GM21723 (cell line): Measurements from ENCODE around the gene ANKRD33B.
"Not testable (repeated sequence)": the region's sequence is repeated elsewhere in the genome, so short reads cannot be mapped to it uniquely, and the experiment has no call there.

Source experiments
- ATAC-seq: cut with Tn5 transposase; IDR thresholded peaks from one replicate; pipeline ENCODE4 v1.9.1; 2021; ENCODE audit warnings: mild to moderate bottlenecking, moderate library complexity; ENCODE audit not compliant: unreplicated experiment

ANKRD33B gene

GRCh38 chr5:10632110-10632761 lies 68.4 kb downstream of the ANKRD33B start:
- peak; percentile 51 for ATAC-seq

- ATAC-seq = no peak
Measured at GRCh38 chr5:10633271-10634049, 69.6 kb downstream of the ANKRD33B start.

DNA sequence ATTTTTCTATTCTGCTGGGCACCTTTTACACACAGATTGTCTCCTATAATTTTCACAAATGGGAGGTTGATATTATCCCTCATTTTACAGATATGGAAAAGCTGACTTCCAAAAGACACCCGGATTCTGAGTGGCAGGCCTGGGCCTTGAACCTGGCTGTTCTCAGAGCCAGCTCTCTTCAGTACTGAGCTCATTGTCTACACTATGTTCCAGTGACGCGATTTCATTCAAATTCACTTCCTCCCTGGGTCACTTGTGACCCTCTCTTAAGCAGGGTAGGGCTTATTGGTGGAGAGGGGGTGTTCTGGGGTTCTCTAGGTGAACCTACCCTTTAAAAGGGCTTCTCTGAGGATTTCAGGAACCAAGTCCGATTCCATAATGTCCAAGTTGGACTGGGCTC lies 70.2 kb downstream of the ANKRD33B start:
- no peak for ATAC-seq

DNA sequence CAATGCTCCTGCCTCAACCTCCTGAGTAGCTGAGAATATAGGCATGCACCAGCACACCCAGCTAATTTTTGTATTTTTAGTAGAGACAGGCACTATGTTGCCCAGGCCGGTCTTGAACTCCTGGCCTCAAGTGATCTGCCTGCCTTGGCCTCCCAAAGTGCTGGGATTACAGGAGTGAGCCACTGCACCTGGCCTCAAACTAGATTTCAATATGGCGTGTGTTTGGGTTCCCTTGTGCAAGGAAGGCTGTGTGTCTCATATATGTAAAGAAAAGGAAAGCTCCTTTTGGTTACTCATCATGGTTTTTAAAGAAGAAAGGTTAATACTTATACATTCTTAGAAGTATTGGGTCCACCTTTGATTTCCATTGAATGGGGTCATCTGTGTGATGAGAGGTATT lies 70.7 kb downstream of the ANKRD33B start:
- no peak for ATAC-seq

DNA sequence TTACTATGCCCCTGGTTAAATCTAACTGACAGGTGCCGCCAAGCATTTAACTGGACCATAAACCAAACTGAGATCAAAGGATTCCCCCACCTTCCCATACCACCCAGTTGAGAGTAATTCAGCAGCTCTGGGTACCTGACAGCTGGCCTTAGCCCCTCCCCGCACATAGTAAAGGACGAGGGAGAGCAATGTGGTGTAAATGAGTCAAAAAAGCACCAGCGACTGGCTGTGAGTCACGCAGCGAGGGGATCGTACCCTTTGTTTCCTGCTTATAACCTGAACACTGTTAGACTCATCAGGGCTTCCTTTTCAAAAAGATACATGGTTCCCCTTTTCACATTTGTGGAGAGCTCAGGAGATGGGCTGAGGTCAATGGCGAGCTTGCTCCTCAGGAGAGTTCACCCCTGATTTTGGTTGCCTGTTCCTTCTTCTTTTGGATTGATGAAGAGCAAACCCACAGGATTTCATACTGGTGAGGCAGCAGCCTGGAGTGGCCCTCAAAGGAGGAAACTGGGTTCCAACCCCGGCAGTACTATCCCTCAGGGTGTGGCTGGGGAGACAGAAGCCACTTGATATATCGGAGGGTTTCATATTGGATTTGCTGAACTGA lies 71.5 kb downstream of the ANKRD33B start:
- peak; percentile 60 for ATAC-seq

DNA sequence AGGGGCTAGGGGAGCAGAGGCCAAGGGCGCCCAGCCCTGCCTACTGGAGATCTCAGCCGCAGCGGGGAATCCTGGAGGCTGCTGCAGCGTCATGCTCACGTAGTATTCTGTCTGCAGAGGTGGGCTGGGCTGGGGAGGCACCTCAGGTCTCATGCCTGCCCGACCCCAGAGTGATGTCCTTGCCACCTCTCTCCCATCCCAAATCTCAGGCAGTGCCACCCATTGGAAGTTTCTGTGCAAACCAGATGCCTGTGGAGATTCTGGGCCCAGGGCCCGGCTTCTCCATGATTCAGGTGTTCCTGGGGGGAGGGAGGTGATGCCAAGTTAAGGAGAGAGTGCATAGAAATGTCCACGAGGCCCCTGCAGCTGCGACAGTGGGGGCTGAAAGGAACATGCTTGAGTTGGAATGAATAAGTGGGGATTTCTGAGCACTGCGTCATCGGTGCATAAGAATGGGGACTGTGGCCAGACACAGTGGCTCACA lies 72.0 kb downstream of the ANKRD33B start:
- ATAC-seq = no peak

DNA sequence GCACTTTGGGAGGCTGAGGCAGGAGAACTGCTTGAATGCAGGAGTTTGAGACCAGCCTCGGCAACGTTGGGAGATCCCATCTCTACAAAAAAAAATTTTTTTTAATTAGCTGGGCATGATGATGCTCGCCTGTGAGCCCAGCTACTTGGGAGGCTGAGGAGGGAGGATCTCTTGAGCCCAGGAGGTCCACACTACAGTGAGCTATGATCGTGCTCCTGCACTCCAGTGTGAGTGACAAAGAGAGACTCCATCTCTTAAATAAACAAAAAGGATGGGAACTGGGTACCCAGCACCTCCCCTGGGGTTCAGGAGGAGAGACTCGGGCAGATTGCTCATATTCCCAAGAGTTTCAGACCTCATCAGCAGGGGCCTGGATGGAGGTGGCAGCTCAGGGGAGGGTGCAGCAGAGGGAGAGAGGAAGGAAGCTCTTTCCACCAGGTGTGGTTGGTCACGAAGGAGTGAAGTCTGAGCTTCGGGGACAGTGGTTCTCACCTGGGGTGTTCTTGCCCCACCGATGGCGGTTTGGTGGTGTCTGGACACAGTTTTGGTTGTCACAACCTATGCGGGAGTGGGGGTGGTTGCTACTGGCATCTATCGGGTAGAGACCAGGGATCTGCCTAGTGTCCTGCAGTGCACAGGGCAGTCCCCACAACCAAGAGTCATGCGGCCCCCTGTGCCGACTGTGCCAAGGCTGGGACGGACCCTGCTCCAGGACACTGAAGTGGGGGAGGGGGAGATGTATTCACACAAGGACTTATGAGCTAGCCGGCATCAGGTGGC lies 72.7 kb downstream of the ANKRD33B start:
- ATAC-seq = no peak

- no peak for ATAC-seq
Measured at GRCh38 chr5:10637944-10638343, 74.1 kb downstream of the ANKRD33B start.

DNA sequence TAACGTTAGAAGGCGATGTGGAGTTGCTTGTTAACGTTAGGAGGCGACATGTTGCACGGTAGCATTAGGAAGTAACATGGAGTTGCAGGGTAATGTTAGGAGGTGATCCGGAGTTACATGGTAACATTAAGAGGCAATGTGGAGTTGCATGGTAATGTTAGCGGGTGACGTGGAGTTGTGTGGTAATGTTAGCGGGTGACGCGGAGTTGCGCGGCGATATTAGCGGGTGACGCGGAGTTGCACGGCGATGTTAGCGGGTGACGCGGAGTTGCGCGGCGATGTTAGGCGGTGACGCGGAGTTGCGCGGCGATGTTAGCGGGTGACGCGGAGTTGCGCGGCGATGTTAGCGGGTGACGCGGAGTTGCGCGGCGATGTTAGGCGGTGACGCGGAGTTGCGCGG lies 74.9 kb downstream of the ANKRD33B start:
- ATAC-seq = not testable (repeated sequence)

DNA sequence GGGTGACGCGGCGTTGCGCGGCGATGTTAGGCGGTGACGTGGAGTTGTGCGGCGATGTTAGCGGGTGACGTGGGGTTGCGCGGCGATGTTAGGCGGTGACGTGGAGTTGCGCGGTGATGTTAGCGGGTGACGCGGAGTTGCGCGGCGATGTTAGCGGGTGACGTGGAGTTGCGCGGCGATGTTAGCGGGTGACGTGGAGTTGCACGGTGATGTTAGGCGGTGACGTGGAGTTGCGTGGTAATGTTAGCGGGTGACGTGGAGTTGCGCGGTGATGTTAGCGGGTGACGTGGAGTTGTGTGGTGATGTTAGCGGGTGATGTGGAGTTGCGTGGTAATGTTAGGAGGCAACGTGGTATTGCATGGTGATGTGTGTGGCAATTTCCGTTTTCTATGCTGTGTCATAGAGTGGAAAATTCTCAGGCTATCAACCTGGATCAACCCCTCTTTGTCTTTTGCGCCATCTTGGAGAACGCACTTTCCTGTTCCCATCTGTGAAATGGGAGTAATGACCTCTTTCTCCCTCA lies 76.0 kb downstream of the ANKRD33B start:
- ATAC-seq = no peak

GRCh38 chr5:10642367-10642766 lies 78.5 kb downstream of the ANKRD33B start:
- no peak for ATAC-seq

GRCh38 chr5:10644192-10644591 lies 80.3 kb downstream of the ANKRD33B start:
- ATAC-seq = no peak

DNA sequence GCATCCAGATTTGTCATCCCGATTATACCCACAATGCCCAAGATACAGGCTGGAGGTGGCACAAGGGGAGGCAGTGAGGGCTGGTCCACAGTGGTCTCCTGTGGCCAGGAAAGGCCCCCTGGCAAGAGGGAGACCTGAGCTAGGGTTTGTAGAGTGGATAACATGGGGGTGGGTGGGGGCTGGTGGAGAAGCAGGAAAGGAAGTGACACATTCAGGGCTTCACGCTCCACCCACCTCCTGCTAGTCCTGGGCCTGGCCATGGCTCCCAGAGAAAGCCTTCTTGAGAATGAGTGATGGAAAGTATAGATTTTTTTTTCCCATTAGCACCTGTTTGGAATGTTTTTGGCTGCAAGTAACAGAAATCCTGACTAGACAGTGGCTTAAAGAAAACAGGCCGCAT lies 81.3 kb downstream of the ANKRD33B start:
- no peak for ATAC-seq

DNA sequence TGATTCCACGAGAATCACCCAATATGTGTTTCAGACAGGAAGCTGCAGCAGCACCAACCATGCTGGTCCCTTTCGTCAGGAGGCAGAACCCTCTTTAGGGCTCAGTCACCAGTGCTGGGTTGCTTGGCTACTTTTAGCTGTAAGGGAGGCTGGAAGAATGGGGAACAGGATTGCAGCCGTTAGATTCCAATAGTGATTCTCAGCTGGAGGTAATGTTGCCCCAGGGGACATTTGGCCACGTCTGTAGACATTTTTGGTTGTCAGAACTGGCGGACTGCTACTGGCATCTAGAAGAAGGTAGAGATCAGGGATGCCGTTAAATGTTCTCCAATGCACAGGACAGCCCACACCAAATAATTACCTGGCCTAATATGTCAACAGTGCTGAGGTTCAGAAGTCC lies 81.8 kb downstream of the ANKRD33B start:
- no peak for ATAC-seq

- ATAC-seq = no peak
Measured at GRCh38 chr5:10647640-10648039, 83.8 kb downstream of the ANKRD33B start.

DNA sequence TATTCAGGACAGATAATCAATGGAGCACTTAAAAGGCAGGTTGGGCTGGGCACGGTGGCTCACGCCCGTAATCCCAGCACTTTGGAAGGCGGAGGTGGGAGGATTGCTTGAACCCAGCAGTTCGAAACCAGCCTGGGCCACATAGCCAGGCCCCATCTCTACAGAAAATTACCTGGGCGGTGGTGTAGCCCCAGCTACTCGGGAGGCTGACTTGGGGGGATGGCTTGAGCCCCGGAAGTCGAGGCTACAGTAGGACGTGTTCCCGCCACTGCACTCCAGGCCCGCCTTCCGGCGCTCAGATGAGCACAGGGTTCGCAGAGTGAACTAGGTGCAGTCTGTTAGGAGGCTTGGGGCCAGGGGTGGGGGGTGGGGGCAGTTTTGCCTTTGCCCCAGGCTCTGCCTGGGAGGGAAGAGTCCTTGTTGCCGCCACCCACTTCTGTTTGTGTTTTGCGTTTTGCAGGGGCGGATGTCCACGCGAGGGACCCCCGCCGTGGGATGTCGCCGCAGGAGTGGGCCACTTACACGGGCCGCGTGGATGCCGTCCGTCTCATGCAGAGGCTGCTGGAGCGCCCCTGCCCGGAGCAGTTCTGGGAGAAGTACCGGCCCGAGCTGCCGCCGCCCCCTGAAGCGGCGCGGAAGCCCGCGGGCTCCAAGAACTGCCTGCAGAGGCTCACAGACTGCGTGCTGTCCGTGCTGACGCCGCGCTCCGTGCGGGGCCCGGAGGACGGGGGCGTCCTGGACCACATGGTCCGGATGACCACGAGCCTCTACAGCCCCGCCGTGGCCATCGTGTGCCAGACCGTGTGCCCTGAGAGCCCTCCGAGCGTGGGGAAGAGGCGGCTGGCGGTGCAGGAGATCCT lies 85.2 kb downstream of the ANKRD33B start:
- ATAC-seq = no peak

DNA sequence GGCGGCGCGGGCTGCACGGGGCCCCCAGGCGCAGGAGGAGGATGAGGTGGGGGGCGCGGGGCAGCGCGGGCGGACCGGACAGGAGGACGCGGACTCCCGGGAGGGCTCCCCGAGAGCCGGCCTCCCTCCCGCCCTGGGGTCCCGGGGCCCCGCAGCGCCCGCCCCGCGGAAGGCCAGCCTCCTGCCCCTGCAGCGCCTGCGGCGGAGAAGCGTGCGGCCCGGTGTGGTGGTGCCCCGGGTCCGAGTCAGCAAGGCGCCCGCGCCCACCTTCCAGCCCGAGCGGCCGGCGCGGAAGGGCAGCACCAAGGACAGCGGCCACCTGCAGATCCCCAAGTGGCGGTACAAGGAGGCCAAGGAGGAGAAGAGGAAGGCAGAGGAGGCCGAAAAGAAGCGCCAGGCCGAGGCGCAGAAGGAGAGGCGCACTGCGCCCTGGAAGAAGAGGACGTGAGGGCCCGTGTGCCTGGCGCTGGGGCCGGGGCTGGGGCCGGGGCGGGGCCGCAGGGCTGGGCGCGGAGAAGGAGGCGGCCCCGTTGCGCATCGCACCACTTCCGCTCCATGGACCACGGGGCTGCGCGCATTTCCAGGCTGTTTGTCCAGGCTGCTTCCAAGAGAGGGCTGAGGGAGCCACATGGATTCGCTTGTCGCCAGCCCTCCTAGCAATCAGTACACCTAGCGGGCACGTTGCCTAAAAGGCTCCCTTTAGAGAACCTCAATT lies 86.0 kb downstream of the ANKRD33B start:
- no peak for ATAC-seq

DNA sequence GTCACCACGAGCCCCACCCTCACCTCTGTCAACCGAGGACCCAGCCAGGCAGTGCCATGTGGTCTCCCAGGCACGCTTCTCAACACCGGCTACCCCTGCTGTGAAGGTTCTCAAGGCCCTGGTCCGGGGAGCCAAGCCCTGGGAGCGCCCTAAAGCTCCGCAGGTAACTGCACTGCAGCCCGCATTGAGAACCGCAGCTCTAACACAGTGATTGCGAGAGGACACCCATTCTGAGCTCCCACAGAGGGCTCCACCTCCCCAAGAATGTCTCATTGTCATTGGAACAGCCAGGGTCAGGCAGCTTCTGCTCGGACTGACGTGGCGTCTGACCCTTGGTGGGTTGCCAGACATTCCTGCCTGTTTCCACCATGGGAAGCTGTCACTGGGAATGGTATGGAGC lies 88.3 kb downstream of the ANKRD33B start:
- no peak for ATAC-seq

GRCh38 chr5:10652606-10653005 lies 88.7 kb downstream of the ANKRD33B start:
- no peak for ATAC-seq
